Mucosa of rectum (tissue), 2 donors: ENCODE results near the gene HUWE1.

ENCODE experiments used
- H3K27ac ChIP-seq, 2 donors: one replicate each; pipeline ENCODE4 v1.7.0; 2013; ENCODE audit warnings: inconsistent platforms in 2 of 2, low read depth in 2 of 2, low read length in 2 of 2
- H3K27me3 ChIP-seq, 2 donors: one replicate each; pipeline ENCODE4 v1.7.0; 2013; ENCODE audit warnings: low read length in 2 of 2; ENCODE audit not compliant: control insufficient read depth in 2 of 2, insufficient read depth in 2 of 2
- H3K36me3 ChIP-seq, 2 donors: one replicate each; pipeline ENCODE4 v1.7.0; 2013; ENCODE audit warnings: low read length in 2 of 2; ENCODE audit not compliant: control insufficient read depth in 2 of 2, insufficient read depth in 2 of 2
- H3K4me1 ChIP-seq, 2 donors: one replicate each; pipeline ENCODE4 v1.7.0; 2013; ENCODE audit warnings: low read length in 2 of 2, mild to moderate bottlenecking in 1 of 2; ENCODE audit not compliant: control insufficient read depth in 2 of 2, insufficient read depth in 2 of 2
- H3K4me3 ChIP-seq, 2 donors: one replicate each; pipeline ENCODE4 v1.7.0; 2013; ENCODE audit warnings: low read length in 2 of 2
- H3K9ac ChIP-seq, 2 donors: one replicate each; pipeline ENCODE4 v1.7.0; 2013; ENCODE audit warnings: low read length in 2 of 2, low read depth in 1 of 2, mild to moderate bottlenecking in 1 of 2
- H3K9me3 ChIP-seq, 2 donors: one replicate each; pipeline ENCODE4 v1.7.0; 2013; ENCODE audit warnings: low read length in 2 of 2; ENCODE audit not compliant: control insufficient read depth in 2 of 2
- donor health status: healthy.
- donor health status: Normal muscosa, but diverticular disease.

HUWE1 gene

DNA sequence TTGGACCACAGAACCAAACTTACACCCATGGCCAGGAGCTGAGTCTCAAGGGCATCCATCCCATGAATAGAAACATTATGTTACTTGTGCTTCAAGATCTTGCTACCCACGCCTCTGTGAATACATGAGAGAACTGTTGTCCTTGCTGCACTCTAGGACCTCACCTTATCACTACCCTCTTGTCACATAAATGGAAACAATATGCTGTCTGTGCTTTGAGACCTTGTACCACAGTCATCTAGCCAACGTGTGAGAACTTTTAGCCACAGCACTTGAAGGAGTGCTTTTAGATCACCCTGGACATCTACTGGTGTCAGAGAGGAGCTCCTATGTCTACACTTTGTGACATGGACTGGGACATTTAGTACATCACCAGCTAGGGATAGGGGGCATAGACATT is 30.7 kb upstream of the HUWE1 start:
- H3K36me3 ChIP-seq, result no peaks in the 10 kb centered on the region
- H3K27ac ChIP-seq, result no peak overlapping the region
- H3K27me3 ChIP-seq, result no peaks in the 10 kb centered on the region
- no peak overlapping the region for H3K9ac ChIP-seq
- H3K4me3 ChIP-seq, result no peak overlapping the region
- no peaks in the 10 kb centered on the region for H3K4me1 ChIP-seq
- no peaks in the 10 kb centered on the region for H3K9me3 ChIP-seq

DNA sequence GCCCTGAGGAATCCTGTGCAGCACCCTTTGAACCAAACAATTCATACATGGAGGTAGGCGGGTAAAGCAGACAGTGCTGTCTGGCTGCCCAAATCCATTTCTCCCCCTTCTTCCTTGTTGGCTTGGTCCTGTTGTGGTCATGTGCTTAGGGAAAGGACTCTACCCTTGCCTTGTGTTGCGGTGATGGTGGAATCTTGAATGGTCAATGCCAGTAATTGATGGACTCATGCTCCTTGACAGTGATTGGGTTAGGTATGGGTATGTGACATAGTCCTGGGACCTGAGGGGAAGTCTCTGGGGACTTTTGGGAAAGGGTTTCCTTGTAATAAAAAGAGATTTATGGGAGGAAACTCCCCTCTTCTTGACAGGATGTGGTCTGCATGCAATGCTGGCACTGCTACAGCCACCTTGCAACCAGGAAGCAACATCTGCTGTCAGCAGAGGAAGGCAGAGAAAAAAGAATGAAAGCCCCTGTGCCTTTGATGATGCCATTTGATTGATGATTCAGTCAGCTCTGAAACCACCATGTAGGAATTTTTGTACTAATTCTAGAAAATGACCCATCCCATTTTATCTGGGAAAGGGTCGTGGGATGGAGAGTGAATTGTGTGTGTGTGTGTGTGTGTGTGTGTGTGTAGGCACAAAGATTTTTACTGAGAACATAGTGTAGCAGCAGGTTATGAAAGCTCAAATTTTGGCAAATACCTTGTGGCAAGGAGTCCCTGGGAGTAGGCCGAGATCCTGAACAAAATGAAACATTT is 30.0 kb upstream of the HUWE1 start:
- no peak overlapping the region for H3K4me3 ChIP-seq
- no peaks in the 10 kb centered on the region for H3K4me1 ChIP-seq
- H3K9me3 ChIP-seq, result no peaks in the 10 kb centered on the region
- no peaks in the 10 kb centered on the region for H3K36me3 ChIP-seq
- H3K27ac ChIP-seq, result peak overlapping the region in 1 of 2 donors; percentile 2
- no peaks in the 10 kb centered on the region for H3K27me3 ChIP-seq
- H3K9ac ChIP-seq, result no peak overlapping the region

DNA sequence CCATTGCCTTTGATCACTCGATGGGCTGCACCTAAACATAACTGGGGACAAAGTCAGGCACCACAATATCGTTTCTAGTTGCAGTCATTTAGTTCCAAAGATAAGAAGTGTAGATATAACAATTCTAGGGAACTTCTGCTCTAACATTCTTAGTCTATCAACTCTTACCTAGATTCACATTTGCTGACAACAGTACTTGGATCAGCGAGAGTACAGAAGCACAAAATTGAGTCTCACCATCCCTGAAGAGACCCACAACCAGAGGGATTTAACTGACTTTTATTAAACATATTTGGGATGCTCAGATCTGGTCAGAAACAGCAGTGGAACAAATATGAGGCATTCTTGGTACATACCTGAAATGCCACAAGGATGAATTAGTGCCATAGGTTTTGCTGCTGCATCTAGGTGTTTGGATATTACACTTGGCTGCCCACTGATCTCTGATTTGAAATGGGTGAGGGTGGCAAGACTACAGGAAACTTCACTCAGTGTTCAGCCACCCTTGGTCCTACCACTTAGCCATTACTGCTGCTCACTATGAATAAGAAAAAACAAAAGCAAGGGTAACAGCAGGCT is 28.9 kb upstream of the HUWE1 start:
- Histone ChIP-seq H3K4me1 (no peaks in the 10 kb centered on the region), H3K9me3 (no peaks in the 10 kb centered on the region), H3K9ac (no peak overlapping the region), H3K27ac (peak overlapping the region in 1 of 2 donors; percentile 49), H3K27me3 (no peaks in the 10 kb centered on the region), H3K4me3 (no peak overlapping the region), H3K36me3 (no peaks in the 10 kb centered on the region)

DNA sequence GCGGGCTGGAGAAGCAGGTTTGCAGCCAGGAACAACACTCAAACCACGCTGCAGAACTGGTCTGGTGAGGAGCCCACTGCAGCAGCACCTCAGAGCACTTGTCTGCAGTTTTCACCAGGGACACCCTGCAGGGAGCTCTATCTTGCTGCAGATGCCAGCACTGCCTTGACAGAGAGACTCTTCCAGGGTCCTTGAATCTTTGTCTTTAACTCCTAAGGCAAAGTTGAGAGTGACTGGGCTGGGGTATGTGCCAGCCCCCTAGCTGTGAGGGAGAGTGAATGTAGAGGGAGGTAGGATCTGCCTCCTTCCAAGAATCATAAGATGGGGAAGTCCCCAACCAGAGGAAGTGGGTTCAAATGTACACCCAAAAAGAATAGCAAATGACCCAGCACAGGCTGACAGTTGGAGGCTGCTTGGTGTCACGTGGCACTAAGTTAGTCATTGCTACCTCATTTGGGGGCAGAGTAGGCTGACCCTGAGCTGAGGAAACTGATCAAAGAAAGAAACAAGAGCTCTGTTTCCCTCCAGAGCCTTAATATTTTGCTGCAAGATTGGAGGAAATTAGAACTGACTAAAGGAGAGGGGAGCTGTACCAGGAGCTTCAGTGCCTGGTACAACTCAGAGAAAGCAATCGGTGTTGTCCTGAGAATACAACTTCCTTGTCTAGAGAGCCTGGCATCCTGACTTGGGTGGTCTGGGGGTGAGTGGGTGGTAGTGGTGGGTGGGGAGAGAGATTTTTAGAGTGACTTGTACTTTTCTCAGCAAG is 28.2 kb upstream of the HUWE1 start:
- Histone ChIP-seq H3K4me1 (no peaks in the 10 kb centered on the region), H3K4me3 (peak overlapping the region in 1 of 2 donors; percentile 9), H3K27ac (peak overlapping the region in 1 of 2 donors; percentile 49), H3K27me3 (no peaks in the 10 kb centered on the region), H3K9ac (no peak overlapping the region), H3K36me3 (no peaks in the 10 kb centered on the region), H3K9me3 (no peaks in the 10 kb centered on the region)

DNA sequence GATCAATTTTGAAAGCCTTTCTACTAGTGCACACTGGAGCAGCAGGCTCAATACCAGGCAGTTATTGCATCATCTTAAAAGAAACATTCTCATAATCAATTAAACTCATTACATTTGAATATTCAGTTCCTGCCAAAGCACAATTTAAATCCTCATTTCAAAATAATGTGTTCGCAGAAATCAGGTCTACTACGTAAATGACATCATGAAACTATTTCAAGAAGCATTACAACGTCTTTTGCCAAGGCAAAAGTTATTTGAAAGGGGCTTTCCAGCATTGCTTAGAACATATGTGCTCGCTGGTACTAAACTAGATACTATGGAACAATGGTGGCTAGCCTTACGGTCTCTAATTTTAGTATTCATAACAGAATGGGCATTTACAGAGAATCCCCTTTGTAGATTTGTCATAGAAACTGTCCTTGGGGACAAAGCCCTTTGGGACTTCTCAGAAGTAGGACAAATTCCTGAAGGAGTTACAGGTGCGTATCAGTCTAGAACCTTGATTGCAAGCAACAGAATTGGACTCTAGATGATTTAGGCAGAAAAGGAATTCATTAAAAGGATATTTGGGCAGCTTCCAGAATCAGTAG is 27.6 kb upstream of the HUWE1 start:
- Histone ChIP-seq H3K36me3 (no peaks in the 10 kb centered on the region), H3K9me3 (no peaks in the 10 kb centered on the region), H3K27ac (no peak overlapping the region), H3K4me3 (peak overlapping the region in 1 of 2 donors; percentile 9), H3K27me3 (no peaks in the 10 kb centered on the region), H3K4me1 (no peaks in the 10 kb centered on the region), H3K9ac (no peak overlapping the region)

DNA sequence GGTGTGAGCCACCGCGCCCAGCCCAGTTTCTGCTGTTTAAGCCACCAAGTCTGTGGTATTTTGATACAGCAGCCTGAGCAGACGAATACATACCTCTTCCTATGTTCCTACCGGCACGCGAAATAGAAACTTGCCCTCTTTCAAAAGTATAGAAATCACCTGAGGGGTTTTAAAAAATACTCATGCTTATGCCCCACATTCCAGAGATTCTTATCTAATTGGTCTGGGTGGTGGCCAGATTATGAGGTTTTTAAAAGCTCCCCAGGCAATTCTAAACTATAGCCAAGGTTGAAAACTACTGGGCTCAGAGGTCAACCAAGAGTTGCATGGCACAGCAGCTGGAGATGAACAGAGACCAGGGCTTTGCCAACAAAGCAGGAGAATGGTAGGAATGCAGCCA is 24.9 kb upstream of the HUWE1 start:
- no peaks in the 10 kb centered on the region for H3K36me3 ChIP-seq
- H3K27me3 ChIP-seq, result no peaks in the 10 kb centered on the region
- H3K9me3 ChIP-seq, result no peaks in the 10 kb centered on the region
- no peak overlapping the region for H3K27ac ChIP-seq
- H3K4me1 ChIP-seq, result no peaks in the 10 kb centered on the region
- H3K4me3 ChIP-seq, result no peak overlapping the region
- H3K9ac ChIP-seq, result no peak overlapping the region

DNA sequence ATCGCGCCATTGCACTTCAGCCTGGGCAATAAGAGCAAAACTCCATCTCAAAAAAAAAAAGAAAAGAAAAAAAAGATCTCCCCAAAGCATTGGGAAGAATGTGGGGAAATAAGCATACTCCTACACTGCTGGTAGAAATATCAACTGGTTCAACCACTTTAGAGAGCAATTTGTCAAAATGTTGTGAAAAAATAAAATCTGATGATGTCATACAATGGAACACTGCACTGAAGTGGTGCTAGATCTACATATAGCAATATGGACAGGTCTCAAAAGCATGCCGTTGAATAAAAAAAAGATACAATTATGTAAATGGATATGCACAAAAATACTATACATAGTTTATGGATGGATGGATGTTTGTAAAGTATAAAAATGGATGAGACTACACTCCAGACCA is 18.3 kb upstream of the HUWE1 start:
- H3K27me3 ChIP-seq, result peaks cover 0 to 5% of the 10 kb centered on the region in 2 donors
- no peaks in the 10 kb centered on the region for H3K9me3 ChIP-seq
- H3K27ac ChIP-seq, result no peak overlapping the region
- H3K36me3 ChIP-seq, result no peaks in the 10 kb centered on the region
- no peak overlapping the region for H3K4me3 ChIP-seq
- H3K4me1 ChIP-seq, result no peaks in the 10 kb centered on the region
- H3K9ac ChIP-seq, result no peak overlapping the region

DNA sequence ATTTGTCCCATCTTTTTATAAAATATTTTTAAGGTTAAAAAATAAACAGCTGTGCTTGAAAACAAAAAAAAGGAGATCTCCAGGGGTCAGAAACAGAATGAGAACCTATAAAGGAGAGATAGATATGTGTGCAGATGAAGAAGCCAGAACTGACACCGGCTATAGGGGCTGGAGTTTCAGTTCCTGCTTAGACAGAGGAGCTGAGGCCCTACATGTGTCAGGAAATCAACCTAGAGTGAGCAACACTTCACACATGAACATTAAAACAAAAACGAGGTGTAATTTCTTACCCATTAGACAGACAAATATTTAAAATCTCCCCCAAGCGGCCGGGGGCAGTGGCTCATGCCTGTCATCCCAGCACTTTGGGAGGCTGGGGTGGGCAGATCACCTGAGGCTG is 17.8 kb upstream of the HUWE1 start:
- Histone ChIP-seq H3K27me3 (peaks cover 0 to 5% of the 10 kb centered on the region in 2 donors), H3K4me3 (no peak overlapping the region), H3K27ac (no peak overlapping the region), H3K9me3 (no peaks in the 10 kb centered on the region), H3K9ac (no peak overlapping the region), H3K36me3 (no peaks in the 10 kb centered on the region), H3K4me1 (no peaks in the 10 kb centered on the region)

DNA sequence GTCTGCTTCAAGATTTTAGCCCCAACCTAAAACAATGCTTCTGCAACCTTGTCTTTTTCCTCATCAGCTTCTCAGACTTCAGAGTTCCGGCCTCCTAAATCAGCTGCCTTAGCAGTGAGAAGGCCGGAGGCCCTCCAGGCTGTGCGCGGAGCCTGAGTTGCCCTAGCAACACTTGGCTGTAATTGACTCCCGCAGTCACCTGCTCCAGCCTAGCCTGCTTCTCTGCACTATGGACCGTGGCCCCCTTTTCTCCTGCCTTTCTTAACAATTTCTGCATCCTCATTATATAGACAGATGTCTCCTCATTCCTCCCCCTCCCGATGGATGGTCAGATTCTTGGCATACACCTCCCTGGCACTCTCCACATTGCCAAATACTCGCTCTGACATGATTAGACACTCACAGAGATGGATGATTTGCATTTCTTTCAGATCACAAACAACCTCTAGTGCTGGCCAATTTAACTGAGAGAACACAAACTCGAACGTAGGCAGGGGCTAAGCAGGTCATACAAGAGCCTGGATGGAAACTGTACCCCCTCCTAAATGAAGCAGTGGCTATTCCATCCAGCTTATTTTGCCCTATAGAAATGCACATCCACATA is 9.5 kb upstream of the HUWE1 start:
- Histone ChIP-seq H3K9me3 (no peaks in the 10 kb centered on the region), H3K27me3 (peaks cover 1 to 6% of the 10 kb centered on the region in 2 donors), H3K4me1 (no peaks in the 10 kb centered on the region), H3K4me3 (no peak overlapping the region), H3K27ac (no peak overlapping the region), H3K36me3 (no peaks in the 10 kb centered on the region), H3K9ac (no peak overlapping the region)
